ENCODE data around the gene POU2F1.

GRCh38 chr1:167467752-167468151 lies 247.1 kb downstream of the POU2F1 start:
- TF ChIP-seq ZNF670 (tag by site-specific recombination; IDR thresholded peaks at IDR 0.05; ENCODE audit: low read depth) = no peak
- TF ChIP-seq CTCF (tag by site-specific recombination; IDR thresholded peaks at IDR 0.05) = no peak
- no peak for TF ChIP-seq ZNF530 (tag by site-specific recombination; IDR thresholded peaks at IDR 0.05; ENCODE audit: low read depth)
- no peak for TF ChIP-seq ZNF48 (tag by site-specific recombination; IDR thresholded peaks at IDR 0.05)
- TF ChIP-seq YY1 (tag by site-specific recombination; IDR thresholded peaks at IDR 0.05) = no peak
- TF ChIP-seq ZNF791 (tag by site-specific recombination; IDR thresholded peaks at IDR 0.05) = no peak
- no peak for TF ChIP-seq ZBTB8A (tag by site-specific recombination; IDR thresholded peaks at IDR 0.05)
- TF ChIP-seq ZNF580 (tag by site-specific recombination; IDR thresholded peaks at IDR 0.05) = no peak
- no peak for TF ChIP-seq ZNF324 (tag by site-specific recombination; IDR thresholded peaks at IDR 0.05)
- no peak for TF ChIP-seq BCL6B (tag by site-specific recombination; IDR thresholded peaks at IDR 0.05)

Data from HEK293 (cell line).